Uterus (tissue), 2 donors: Measurements from ENCODE around the gene SLC66A3.

Experiments
- CTCF ChIP-seq, 4 experiments: fragments of 200-600 bp in 2 of 4; fragments of 450-650 bp in 2 of 4; sonication (generic) in 2 of 4; IDR thresholded peaks; one replicate each; pipeline ENCODE4 v1.5.1; 2016 to 2019; ENCODE audit warnings: antibody characterized with exemption in 4 of 4, mild to moderate bottlenecking in 2 of 4, moderate library complexity in 1 of 4
- POLR2A ChIP-seq, 2 donors: fragments of 450-650 bp; IDR thresholded peaks; one replicate each; pipeline ENCODE4 v1.6.1; 2016; ENCODE audit warnings: antibody characterized with exemption in 2 of 2, mild to moderate bottlenecking in 1 of 2, moderate library complexity in 1 of 2

- TF ChIP-seq CTCF (IDR thresholded peaks at IDR 0.05) = no peak
- no peak for TF ChIP-seq POLR2A (IDR thresholded peaks at IDR 0.05)
Measured at GRCh38 chr2:11200651-11201050, 45.4 kb downstream of the SLC66A3 start.
